T-cell (primary cell): ENCODE data around the gene PALD1. TPM values are rescaled to one million over a fixed set of nuclear protein-coding genes. Genes with fewer than 3 reads are reported as not detected.

Experiments used
- ATAC-seq, 4 experiments: fragments of 200-7000 bp in 3 of 4; fragments of 150-1000 bp in 1 of 4; cut with Tn5 transposase; replicated peaks in 1 of 4; 1 replicate in 3 of 4; 2 replicates in 1 of 4; pipeline ENCODE4 v1.10.0; 2021; ENCODE audit warnings: moderate library complexity in 3 of 4, mild to moderate bottlenecking in 2 of 4, moderate number of reproducible peaks in 1 of 4
- CTCF ChIA-PET, 2 donors: fragments of 300-600 bp; sonication (Branson Sonifier 250); formaldehyde crosslinking; loops; one replicate each; lab custom pipeline; 2022; ENCODE audit warnings: antibody characterized with exemption in 2 of 2; lab: Charles Lee
- POLR2A ChIA-PET, 2 donors: fragments of 300-600 bp; sonication (Branson Sonifier 250); formaldehyde crosslinking; loops; one replicate each; lab custom pipeline; 2022; ENCODE audit warnings: antibody characterized with exemption in 2 of 2; lab: Charles Lee
- DNase-seq, 35 experiments: peaks; one replicate each; pipeline versions ENCODE4 v3.0.0 to v3.0.0-alpha.2; 2013 to 2023
- H3K27ac ChIP-seq: one replicate; pipeline ENCODE4 v1.5.1; 2013; ENCODE audit warnings: low read length
- H3K27me3 ChIP-seq, 2 experiments: replicated peaks in 1 of 2; 1 replicate in 1 of 2; 2 replicates in 1 of 2; pipeline versions ENCODE4 v1.6.1 to v1.7.0; 2013; ENCODE audit warnings: low read length in 1 of 2, mixed read lengths in 1 of 2; ENCODE audit not compliant: control insufficient read depth in 2 of 2, insufficient read depth in 2 of 2; ENCODE audit errors: extremely low read depth in 1 of 2
- H3K36me3 ChIP-seq, 2 donors: 1 replicate in 1 of 2; 2 replicates in 1 of 2; pipeline versions ENCODE4 v1.6.1 to v1.7.0; 2013; ENCODE audit warnings: low read length in 1 of 2; ENCODE audit not compliant: control insufficient read depth in 2 of 2, insufficient read depth in 1 of 2; ENCODE audit errors: extremely low read depth in 1 of 2
- H3K4me1 ChIP-seq, 2 experiments: 1 replicate in 1 of 2; 2 replicates in 1 of 2; pipeline versions ENCODE4 v1.6.1 to v1.7.0; 2013; ENCODE audit warnings: low read length in 2 of 2, mixed read lengths in 1 of 2; ENCODE audit not compliant: insufficient read depth in 2 of 2, control insufficient read depth in 1 of 2; ENCODE audit errors: extremely low read depth in 1 of 2
- H3K4me3 ChIP-seq, 2 donors: 1 replicate in 1 of 2; 2 replicates in 1 of 2; pipeline versions ENCODE4 v1.5.1 to v1.7.0; 2013; ENCODE audit warnings: mild to moderate bottlenecking in 2 of 2, low read length in 1 of 2, moderate library complexity in 1 of 2; ENCODE audit not compliant: control insufficient read depth in 1 of 2; ENCODE audit errors: extremely low read depth in 1 of 2
- H3K9me3 ChIP-seq: 2 replicates; pipeline ENCODE4 v1.7.0; 2013
- H3K27ac Mint-ChIP-seq, 2 donors: one replicate each; pipeline ENCODE4 v1.8.0; 2020 to 2021; ENCODE audit warnings: mild to moderate bottlenecking in 2 of 2, mixed read lengths in 2 of 2
- H3K27me3 Mint-ChIP-seq, 2 donors: one replicate each; pipeline ENCODE4 v1.8.0; 2021 to 2022; ENCODE audit warnings: mixed read lengths in 2 of 2
- H3K36me3 Mint-ChIP-seq: one replicate; pipeline ENCODE4 v1.8.0; 2021; ENCODE audit warnings: mixed read lengths
- H3K4me1 Mint-ChIP-seq, 3 donors: one replicate each; pipeline ENCODE4 v1.8.0; 2020 to 2022; ENCODE audit warnings: mixed read lengths in 3 of 3, mild to moderate bottlenecking in 1 of 3
- H3K4me3 Mint-ChIP-seq, 3 donors: one replicate each; pipeline ENCODE4 v1.8.0; 2020 to 2022; ENCODE audit warnings: mild to moderate bottlenecking in 3 of 3, mixed read lengths in 3 of 3, moderate library complexity in 3 of 3
- H3K9me3 Mint-ChIP-seq, 3 donors: one replicate each; pipeline ENCODE4 v1.8.0; 2020 to 2022; ENCODE audit warnings: mixed read lengths in 3 of 3
- WGBS: methylation state at CpG from one replicate; pipeline ENCODE4 v1.1.5; 2013; ENCODE audit warnings: missing lambda C conversion rate; ENCODE audit not compliant: insufficient coverage; 5-methylcytosine and 5-hydroxymethylcytosine counted together
- total RNA-seq, 35 experiments: library from RNA in 6 of 35; stranded (reverse) in 6 of 35; fragments of 120-200 nt in 1 of 35; gene quantifications; one replicate each; pipeline versions ENCODE4 v1.2.1 to v1.2.4 and lab custom pipeline; 2013 to 2026

PALD1 gene
- total RNA-seq, 5 donors from 2014 or later (not counting 1 experiment from before 2014, with no cell fraction given): 0.10 to 0.38 (median 0.13) TPM

GRCh38 chr10:70540089-70540788, 61.7 kb downstream of the PALD1 start:
- CTCF ChIA-PET: no interaction called here
- H3K27me3 ChIP-seq: peaks cover 0 to 14% of the 10 kb centered on the region in 2 experiments
- POLR2A ChIA-PET: no interaction called here
- no peak overlapping the region for H3K27ac ChIP-seq
- WGBS: 84% methylated on average over 15 of the region's 17 CpGs
- H3K4me1 ChIP-seq: no peaks in the 10 kb centered on the region
- Mint-ChIP-seq H3K4me3 (no peak overlapping the region), H3K27ac (no peak overlapping the region), H3K27me3 (no peaks in the 10 kb centered on the region), H3K9me3 (no peaks in the 10 kb centered on the region), H3K4me1 (no peaks in the 10 kb centered on the region), H3K36me3 (no peaks in the 10 kb centered on the region)
- peak in 1 of 4 experiments; percentile 32 for ATAC-seq
- H3K9me3 ChIP-seq: no peaks in the 10 kb centered on the region
- peak in 7 of 35 experiments; percentile 10 to 40 (median 20) for DNase-seq
- no peaks in the 10 kb centered on the region for H3K36me3 ChIP-seq
- no peak overlapping the region for H3K4me3 ChIP-seq

DNA sequence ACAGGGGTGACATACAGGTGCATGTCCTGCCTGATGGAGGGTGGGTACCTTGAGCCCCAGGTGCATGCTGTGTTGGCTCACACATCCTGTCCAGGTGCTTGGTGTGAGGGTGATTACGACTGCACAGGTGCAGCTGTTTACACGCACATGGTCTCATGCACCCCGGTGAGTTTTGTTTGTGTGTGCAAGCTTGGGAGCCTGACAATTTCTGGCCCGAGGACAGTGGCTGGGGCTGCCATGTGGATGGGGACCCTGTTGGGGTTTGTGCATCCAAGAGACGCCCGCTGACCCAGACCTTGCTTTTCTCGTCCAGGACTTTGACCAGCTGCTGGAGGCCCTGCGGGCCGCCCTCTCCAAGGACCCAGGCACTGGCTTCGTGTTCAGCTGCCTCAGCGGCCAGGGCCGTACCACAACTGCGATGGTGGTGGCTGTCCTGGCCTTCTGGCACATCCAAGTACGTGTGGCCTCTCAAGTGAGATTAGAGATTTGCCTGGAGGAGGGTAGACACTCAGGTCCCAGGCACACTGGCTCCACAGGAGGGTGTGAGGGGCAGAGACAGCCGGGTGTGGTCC, 62.3 kb downstream of the PALD1 start:
- WGBS: 83% methylated on average over 15 of the region's 15 CpGs
- ATAC-seq: no peak
- POLR2A ChIA-PET: no interaction called here

DNA sequence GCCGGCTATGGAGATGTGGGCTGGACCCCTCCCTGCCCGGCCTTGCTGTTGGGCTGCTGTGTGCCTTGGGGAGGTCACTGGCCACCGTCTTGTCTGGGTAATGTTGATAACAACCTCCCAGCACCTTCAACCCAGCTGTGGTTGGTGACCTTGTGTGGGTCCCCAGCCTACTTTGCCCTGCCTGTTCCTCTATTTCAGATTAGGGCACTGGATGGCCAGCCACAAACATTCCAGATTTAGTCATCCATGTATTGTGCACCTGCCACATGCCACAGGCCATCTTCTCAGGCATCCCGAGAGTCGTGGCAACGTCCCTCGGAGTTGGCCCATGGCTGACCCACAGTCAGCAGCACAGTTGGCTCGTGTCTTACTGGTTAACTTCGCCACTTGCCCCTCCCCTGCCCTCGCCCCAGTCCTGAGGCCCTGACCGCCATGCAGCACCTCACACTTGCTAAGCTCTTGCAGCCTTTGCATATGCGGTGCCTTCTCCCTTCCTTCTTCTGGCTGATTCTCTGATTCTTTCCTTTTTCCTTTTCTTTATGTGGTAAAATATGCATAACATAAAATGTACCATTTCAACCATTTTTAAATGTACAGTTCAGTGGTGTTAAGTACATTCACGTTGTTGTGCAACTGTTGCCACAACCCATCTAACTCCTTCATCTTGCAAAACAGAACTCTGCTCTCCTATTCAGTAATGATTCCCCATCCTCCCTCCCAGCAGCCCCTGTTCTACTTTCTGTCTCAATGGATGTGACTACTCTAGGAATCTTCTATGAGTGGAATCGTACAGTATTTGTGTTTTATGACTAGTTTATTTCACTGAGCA, 63.4 kb downstream of the PALD1 start:
- H3K27ac ChIP-seq: no peak overlapping the region

More for the DNA sequence above, 62.3 kb downstream of the PALD1 start:
- H3K4me1 Mint-ChIP-seq: no peaks in the 10 kb centered on the region
- no peaks in the 10 kb centered on the region for H3K9me3 ChIP-seq
- no peak overlapping the region for H3K4me3 Mint-ChIP-seq
- H3K27me3 Mint-ChIP-seq: no peaks in the 10 kb centered on the region
- no peak overlapping the region for H3K27ac ChIP-seq
- peaks cover 0 to 14% of the 10 kb centered on the region in 2 experiments for H3K27me3 ChIP-seq
- CTCF ChIA-PET: no interaction called here
- no peaks in the 10 kb centered on the region for H3K36me3 ChIP-seq
- no peaks in the 10 kb centered on the region for H3K4me1 ChIP-seq
- no peak for DNase-seq
- no peak overlapping the region for H3K27ac Mint-ChIP-seq
- H3K9me3 Mint-ChIP-seq: no peaks in the 10 kb centered on the region
- no peak overlapping the region for H3K4me3 ChIP-seq
- no peaks in the 10 kb centered on the region for H3K36me3 Mint-ChIP-seq

DNA sequence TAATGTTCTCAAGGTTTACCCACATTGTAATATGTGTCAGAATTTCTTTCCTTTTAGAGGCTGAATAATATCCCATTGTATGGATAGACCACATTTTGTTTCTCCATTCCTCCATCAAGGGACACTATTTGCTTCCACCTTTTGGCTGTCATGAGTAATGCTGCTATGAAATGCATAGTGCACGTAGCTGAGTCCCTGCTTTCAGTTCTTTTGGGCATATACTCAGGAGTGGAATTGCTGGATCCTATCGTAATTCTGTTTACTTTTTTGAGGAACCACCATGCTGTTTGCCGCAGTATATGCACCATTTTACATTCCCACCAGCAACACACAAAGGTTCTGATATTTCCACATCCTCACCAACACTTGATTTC, 64.0 kb downstream of the PALD1 start:
- WGBS: 40% methylated on average over 1 of the region's 3 CpGs
- ATAC-seq: no peak
- Mint-ChIP-seq H3K9me3 (no peaks in the 10 kb centered on the region), H3K27me3 (no peaks in the 10 kb centered on the region), H3K27ac (no peak overlapping the region), H3K4me3 (no peak overlapping the region), H3K4me1 (no peaks in the 10 kb centered on the region), H3K36me3 (no peaks in the 10 kb centered on the region)
- Histone ChIP-seq H3K9me3 (no peaks in the 10 kb centered on the region), H3K36me3 (no peaks in the 10 kb centered on the region), H3K4me3 (no peak overlapping the region), H3K4me1 (no peaks in the 10 kb centered on the region), H3K27me3 (peaks cover 0 to 12% of the 10 kb centered on the region in 2 experiments), H3K27ac (no peak overlapping the region)
- POLR2A ChIA-PET: no interaction called here
- CTCF ChIA-PET: no interaction called here
- DNase-seq: no peak

More for the DNA sequence above, 63.4 kb downstream of the PALD1 start:
- Mint-ChIP-seq H3K4me1 (no peaks in the 10 kb centered on the region), H3K4me3 (no peak overlapping the region), H3K9me3 (no peaks in the 10 kb centered on the region), H3K27ac (no peak overlapping the region), H3K36me3 (no peaks in the 10 kb centered on the region), H3K27me3 (no peaks in the 10 kb centered on the region)
- no peak for DNase-seq
- H3K9me3 ChIP-seq: no peaks in the 10 kb centered on the region
- H3K36me3 ChIP-seq: no peaks in the 10 kb centered on the region
- no peaks in the 10 kb centered on the region for H3K4me1 ChIP-seq
- no peak overlapping the region for H3K4me3 ChIP-seq
- H3K27me3 ChIP-seq: peaks cover 0 to 14% of the 10 kb centered on the region in 2 experiments
- POLR2A ChIA-PET: no interaction called here
- 89% methylated on average over 8 of the region's 14 CpGs for WGBS
- no peak for ATAC-seq
- CTCF ChIA-PET: interaction anchor here in 1 of 2 donors (0.7 kb wide), 1 partner anchor 232 kb away, joined by 3 read pairs; no protein-coding TSS in a partner anchor

DNA sequence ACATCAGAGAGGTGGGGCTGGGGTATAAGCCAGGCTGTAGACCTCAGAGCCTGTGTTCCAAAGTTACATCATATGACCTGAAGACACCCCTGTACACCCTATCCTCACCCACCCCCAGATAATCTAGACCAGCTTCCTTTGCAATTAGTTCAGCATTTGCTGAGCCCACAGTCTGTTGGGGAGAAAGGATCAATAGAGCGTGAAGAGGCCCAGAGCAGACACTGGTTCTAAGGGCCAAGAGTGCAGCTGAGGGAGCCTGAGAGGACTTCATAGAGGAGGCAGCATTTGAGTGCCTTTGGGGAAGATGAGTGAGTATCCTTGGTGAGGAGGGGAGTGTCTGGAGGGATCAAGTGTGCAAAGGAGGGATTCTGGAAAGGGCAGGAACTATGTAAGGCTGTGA, 65.3 kb downstream of the PALD1 start:
- Mint-ChIP-seq H3K4me1 (no peaks in the 10 kb centered on the region), H3K27ac (no peak overlapping the region), H3K9me3 (no peaks in the 10 kb centered on the region), H3K27me3 (no peaks in the 10 kb centered on the region), H3K36me3 (no peaks in the 10 kb centered on the region), H3K4me3 (no peak overlapping the region)
- DNase-seq (no peak), ATAC-seq (no peak)
- Histone ChIP-seq H3K27me3 (peaks cover 0 to 15% of the 10 kb centered on the region in 2 experiments), H3K4me3 (no peak overlapping the region), H3K4me1 (no peaks in the 10 kb centered on the region), H3K36me3 (no peaks in the 10 kb centered on the region), H3K27ac (no peak overlapping the region), H3K9me3 (no peaks in the 10 kb centered on the region)
- POLR2A ChIA-PET: no interaction called here
- CTCF ChIA-PET: no interaction called here
- 100% methylated on average over 1 of the region's 1 CpG for whole genome bisulfite sequencing

DNA sequence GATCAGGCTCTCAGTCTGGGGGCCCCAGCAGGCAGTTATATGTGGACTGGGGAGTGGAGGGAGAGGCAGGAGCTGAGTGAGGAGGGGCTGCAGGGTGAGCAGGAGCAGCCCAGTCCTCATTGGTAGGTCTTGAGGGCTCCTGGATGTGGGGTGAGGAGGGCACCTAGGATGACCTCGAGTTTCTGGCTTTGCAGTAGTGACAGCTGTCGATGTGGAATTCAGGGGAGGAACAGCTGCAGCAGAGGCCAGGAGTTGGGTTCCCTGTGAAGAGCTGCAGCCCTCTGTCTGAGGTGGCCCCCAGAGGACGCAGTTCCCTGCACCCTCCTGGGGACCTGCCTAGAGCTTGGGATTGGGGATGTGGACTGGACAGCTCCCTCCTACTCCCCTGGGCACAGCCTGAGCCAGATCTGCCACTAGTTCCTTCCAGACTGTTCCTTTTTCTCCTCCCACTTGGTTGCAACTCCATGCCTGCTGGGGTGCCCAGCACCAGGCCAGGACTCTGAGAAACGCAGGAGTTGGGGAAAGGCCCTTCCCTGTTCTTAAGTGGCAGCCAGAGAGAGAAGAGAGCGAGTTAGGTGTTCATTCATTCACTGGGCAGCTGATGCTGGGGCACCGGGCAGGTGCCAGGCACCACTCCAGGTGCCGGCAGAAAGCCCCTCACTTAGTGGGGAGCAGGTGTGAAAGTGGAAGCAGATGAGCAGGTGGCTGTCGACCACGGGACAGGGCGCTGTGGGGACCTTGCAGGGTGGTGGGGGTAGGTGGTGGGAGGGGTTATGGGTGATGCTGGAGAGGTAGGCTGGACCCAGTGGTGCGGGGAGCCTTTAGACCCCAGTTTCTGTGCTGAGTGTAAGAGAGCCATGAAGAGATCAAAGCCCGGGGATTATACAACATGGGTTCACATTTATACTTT, 66.1 kb downstream of the PALD1 start:
- Mint-ChIP-seq H3K27ac (no peak overlapping the region), H3K4me3 (no peak overlapping the region), H3K36me3 (no peaks in the 10 kb centered on the region), H3K27me3 (no peaks in the 10 kb centered on the region), H3K9me3 (no peaks in the 10 kb centered on the region), H3K4me1 (no peaks in the 10 kb centered on the region)
- Histone ChIP-seq H3K4me1 (no peaks in the 10 kb centered on the region), H3K27ac (no peak overlapping the region), H3K36me3 (no peaks in the 10 kb centered on the region), H3K9me3 (no peaks in the 10 kb centered on the region), H3K4me3 (no peak overlapping the region), H3K27me3 (peaks cover 0 to 8% of the 10 kb centered on the region in 2 experiments)
- ChIA-PET CTCF (no interaction called here), POLR2A (no interaction called here)
- WGBS: 86% methylated on average over 4 of the region's 12 CpGs
- no peak for ATAC-seq
- DNase-seq: no peak
